Caco-2 (cell line): ENCODE results near the gene PLD2. TPM values are rescaled to one million over a fixed set of nuclear protein-coding genes. Genes with fewer than 3 reads are reported as not detected.
"Not testable (repeated sequence)": the region's sequence is repeated elsewhere in the genome, so short reads cannot be mapped to it uniquely, and the experiment has no call there.

Experiments used
- BruUV-seq: library from RNA; stranded (reverse); fragments of 400-500 nt; replicated peaks from 2 replicates; lab custom pipeline; 2021; lab: Mats Ljungman, UMichigan
- CTCF ChIA-PET: fragments of 300-600 bp; sonication (Branson Sonifier 250); formaldehyde crosslinking; loops from one replicate; lab custom pipeline; 2022; ENCODE audit warnings: antibody characterized with exemption; lab: Charles Lee
- POLR2A ChIA-PET: fragments of 300-600 bp; sonication (Branson Sonifier 250); formaldehyde crosslinking; loops from one replicate; lab custom pipeline; 2022; ENCODE audit warnings: antibody characterized with exemption; lab: Charles Lee
- DNase-seq, 2 experiments: peaks; one replicate each; pipeline versions ENCODE4 v3.0.0 to v3.0.0-alpha.2; 2020 to 2022
- H3K27me3 ChIP-seq: replicated peaks from 2 replicates; pipeline ENCODE4 v1.6.0; 2011; ENCODE audit warnings: low read length; ENCODE audit not compliant: control insufficient read depth, insufficient read depth
- H3K36me3 ChIP-seq: 2 replicates; pipeline ENCODE4 v1.5.1; 2011; ENCODE audit warnings: low read length; ENCODE audit not compliant: control insufficient read depth, insufficient read depth
- H3K4me1 ChIP-seq: fragments of 250-450 bp; sonication (Bioruptor Pico); 2 replicates; pipeline ENCODE4 v1.5.1; 2020; ENCODE audit warnings: mild to moderate bottlenecking
- H3K4me3 ChIP-seq: 2 replicates; pipeline ENCODE4 v1.5.1; 2011; ENCODE audit warnings: low read depth, mild to moderate bottlenecking, control low read depth, low read length
- H3K9me3 ChIP-seq: fragments of 250-450 bp; sonication (Bioruptor Pico); 2 replicates; pipeline ENCODE4 v1.5.1; 2020; ENCODE audit warnings: mild to moderate bottlenecking, moderate library complexity
- H3K27ac Mint-ChIP-seq: one replicate; pipeline ENCODE4 v1.8.0; 2022; ENCODE audit warnings: mixed read lengths; ENCODE audit not compliant: unreplicated experiment
- H3K27me3 Mint-ChIP-seq: one replicate; pipeline ENCODE4 v1.8.0; 2022; ENCODE audit warnings: mixed read lengths; ENCODE audit not compliant: insufficient read depth, unreplicated experiment
- H3K36me3 Mint-ChIP-seq: one replicate; pipeline ENCODE4 v1.8.0; 2022; ENCODE audit warnings: mild to moderate bottlenecking, mixed read lengths; ENCODE audit not compliant: insufficient read depth, unreplicated experiment
- H3K4me1 Mint-ChIP-seq: one replicate; pipeline ENCODE4 v1.8.0; 2022; ENCODE audit warnings: low read depth, mixed read lengths; ENCODE audit not compliant: unreplicated experiment
- H3K4me3 Mint-ChIP-seq: one replicate; pipeline ENCODE4 v1.8.0; 2022; ENCODE audit warnings: mild to moderate bottlenecking, moderate library complexity, mixed read lengths; ENCODE audit not compliant: unreplicated experiment
- H3K9me3 Mint-ChIP-seq: one replicate; pipeline ENCODE4 v1.8.0; 2022; ENCODE audit warnings: mixed read lengths; ENCODE audit not compliant: unreplicated experiment
- CTCF ChIP-seq, 2 experiments: fragments of 200-600 bp in 1 of 2; IDR thresholded peaks; 1 replicate in 1 of 2; 2 replicates in 1 of 2; pipeline versions ENCODE4 v1.5.1 to v1.8.0; 2011 to 2022; ENCODE audit warnings: antibody characterized with exemption in 1 of 2, control low read depth in 1 of 2, inconsistent platforms in 1 of 2, low read depth in 1 of 2, low read length in 1 of 2, mild to moderate bottlenecking in 1 of 2, moderate library complexity in 1 of 2; ENCODE audit not compliant: insufficient read depth in 1 of 2, severe bottlenecking in 1 of 2, unreplicated experiment in 1 of 2
- intact Hi-C: fragments of 100-400 bp; cut with micrococcal nuclease; formaldehyde crosslinking; loops from one replicate; pipeline ENCODE4 v1.10.0; 2022; ENCODE audit not compliant: unreplicated experiment
- total RNA-seq: library from RNA; stranded (reverse); gene quantifications from 2 replicates; pipeline ENCODE4 v1.2.3, GENCODE V29; 2022

The PLD2 gene
- total RNA-seq, 1 experiment from 2014 or later = 47.2 TPM

- H3K27ac Mint-ChIP-seq = no peak overlapping the region
- DNase-seq = no peak
- H3K27me3 Mint-ChIP-seq = no peaks in the 10 kb centered on the region
- Histone ChIP-seq H3K9me3 (no peaks in the 10 kb centered on the region), H3K4me1 (peaks cover 14% of the 10 kb centered on the region), H3K27me3 (no peaks in the 10 kb centered on the region), H3K4me3 (no peak overlapping the region), H3K36me3 (no peaks in the 10 kb centered on the region)
- TF ChIP-seq CTCF (IDR thresholded peaks at IDR 0.05; ENCODE audit: insufficient read depth in 1 of 2, low read depth in 1 of 2, low read length in 1 of 2, severe bottlenecking in 1 of 2, unreplicated experiment in 1 of 2) = no peak
- CTCF ChIA-PET = no interaction called here
- intact Hi-C loops = no loop called here
- no TSS peak for BruUV-seq
- peaks cover 19% of the 10 kb centered on the region for H3K4me1 Mint-ChIP-seq
- no peak overlapping the region for H3K4me3 Mint-ChIP-seq
- H3K9me3 Mint-ChIP-seq = no peaks in the 10 kb centered on the region
- POLR2A ChIA-PET = interaction anchor here (0.6 kb wide), 1 partner anchor 9 kb away, joined by 8 read pairs; no protein-coding TSS in a partner anchor
- H3K36me3 Mint-ChIP-seq = peaks cover 18% of the 10 kb centered on the region
Observed at GRCh38 chr17:4856937-4857314, 50.0 kb downstream of the PLD2 start.

- H3K9me3 Mint-ChIP-seq, intact Hi-C loops, H3K27me3 Mint-ChIP-seq, H3K4me3 ChIP-seq, BruUV-seq, H3K36me3 ChIP-seq, H3K27ac Mint-ChIP-seq, DNase-seq, H3K27me3 ChIP-seq, H3K4me3 Mint-ChIP-seq, H3K9me3 ChIP-seq: not testable (repeated sequence)
- Mint-ChIP-seq H3K4me1 (peaks cover 19% of the 10 kb centered on the region), H3K36me3 (peaks cover 18% of the 10 kb centered on the region)
- ChIA-PET CTCF (interaction anchor here (0.7 kb wide), 1 partner anchor 68 kb away, joined by 10 read pairs; no protein-coding TSS in a partner anchor), POLR2A (interaction anchor here (0.6 kb wide), 1 partner anchor 9 kb away, joined by 8 read pairs; no protein-coding TSS in a partner anchor)
- H3K4me1 ChIP-seq = peaks cover 14% of the 10 kb centered on the region
Observed at GRCh38 chr17:4857347-4857746, 50.4 kb downstream of the PLD2 start.

GRCh38 chr17:4858068-4858881 lies 51.3 kb downstream of the PLD2 start:
- peaks cover 19% of the 10 kb centered on the region for H3K4me1 Mint-ChIP-seq
- no peak overlapping the region for H3K27ac Mint-ChIP-seq
- no peak overlapping the region for H3K4me3 Mint-ChIP-seq
- CTCF ChIA-PET = interaction anchor here (0.7 kb wide), 1 partner anchor 69 kb away, joined by 10 read pairs; no protein-coding TSS in a partner anchor
- peaks cover 14% of the 10 kb centered on the region for H3K4me1 ChIP-seq
- no peaks in the 10 kb centered on the region for H3K27me3 Mint-ChIP-seq
- H3K27me3 ChIP-seq = no peaks in the 10 kb centered on the region
- no TSS peak for BruUV-seq
- peaks cover 18% of the 10 kb centered on the region for H3K36me3 Mint-ChIP-seq
- no peak for TF ChIP-seq CTCF (IDR thresholded peaks at IDR 0.05; ENCODE audit: insufficient read depth in 1 of 2, low read depth in 1 of 2, low read length in 1 of 2, severe bottlenecking in 1 of 2, unreplicated experiment in 1 of 2)
- no peaks in the 10 kb centered on the region for H3K36me3 ChIP-seq
- intact Hi-C loops = no loop called here
- no peak overlapping the region for H3K4me3 ChIP-seq
- no peaks in the 10 kb centered on the region for H3K9me3 Mint-ChIP-seq
- H3K9me3 ChIP-seq = no peaks in the 10 kb centered on the region
- POLR2A ChIA-PET = no interaction called here
- DNase-seq = no peak
